ENCODE results near the gene SLC25A53.
"Not testable (repeated sequence)": the region's sequence is repeated elsewhere in the genome, so short reads cannot be mapped to it uniquely, and the experiment has no call there.

SLC25A53 gene

GRCh38 chrX:104117759-104118158, 39.0 kb downstream of the SLC25A53 start:
- no peak for TF ChIP-seq CTCF (IDR thresholded peaks at IDR 0.05; ENCODE audit: extremely low read depth, insufficient read depth, missing control alignments)
- in situ Hi-C loops (cut with MboI; ENCODE audit: low pct_unique_long_range_greater_than_20kb, low sequenced_read_pairs, unreplicated experiment), result loop anchor here (25.0 kb wide), 1 partner anchor 280 kb away; the partner anchor contains the start of gene RAB9B
- no peak for DNase-seq (ENCODE audit: low spot score)

- in situ Hi-C loops (cut with MboI; ENCODE audit: low pct_unique_long_range_greater_than_20kb, low sequenced_read_pairs, unreplicated experiment), result loop anchor here (25.0 kb wide), 1 partner anchor 276 kb away; the partner anchor contains the start of gene RAB9B
- TF ChIP-seq CTCF (IDR thresholded peaks at IDR 0.05; ENCODE audit: extremely low read depth, insufficient read depth, missing control alignments), result peak; percentile 49
- peak; percentile 49 for DNase-seq (ENCODE audit: low spot score)
Measured at GRCh38 chrX:104113222-104113965, 43.4 kb downstream of the SLC25A53 start.

- DNase-seq (ENCODE audit: low spot score), result peak; percentile 78
- in situ Hi-C loops (cut with MboI; ENCODE audit: low pct_unique_long_range_greater_than_20kb, low sequenced_read_pairs, unreplicated experiment), result loop anchor here (25.0 kb wide), 1 partner anchor 275 kb away; the partner anchor contains the start of gene RAB9B
- TF ChIP-seq CTCF (IDR thresholded peaks at IDR 0.05; ENCODE audit: extremely low read depth, insufficient read depth, missing control alignments), result no peak
Measured at GRCh38 chrX:104112326-104112951, 44.4 kb downstream of the SLC25A53 start, which contains the start of gene ZCCHC18. Gene ZCCHC18 (plus strand): TSS chrX:104112523. CDS start chrX:104114112, 1,589 bp downstream.

GRCh38 chrX:104110491-104111240, 46.1 kb downstream of the SLC25A53 start:
- in situ Hi-C loops (cut with MboI; ENCODE audit: low pct_unique_long_range_greater_than_20kb, low sequenced_read_pairs, unreplicated experiment), result loop anchor here (25.0 kb wide), 1 partner anchor 273 kb away; the partner anchor contains the start of gene RAB9B
- not testable (repeated sequence) for DNase-seq (ENCODE audit: low spot score)

GRCh38 chrX:104108955-104109354, 47.9 kb downstream of the SLC25A53 start:
- TF ChIP-seq CTCF (IDR thresholded peaks at IDR 0.05; ENCODE audit: extremely low read depth, insufficient read depth, missing control alignments), result no peak
- no peak for DNase-seq (ENCODE audit: low spot score)
- in situ Hi-C loops (cut with MboI; ENCODE audit: low pct_unique_long_range_greater_than_20kb, low sequenced_read_pairs, unreplicated experiment), result loop anchor here (25.0 kb wide), 1 partner anchor 272 kb away; the partner anchor contains the start of gene RAB9B

- DNase-seq (ENCODE audit: low spot score), result no peak
- in situ Hi-C loops (cut with MboI; ENCODE audit: low pct_unique_long_range_greater_than_20kb, low sequenced_read_pairs, unreplicated experiment), result loop anchor here (25.0 kb wide), 1 partner anchor 268 kb away; the partner anchor contains the start of gene RAB9B
Measured at GRCh38 chrX:104105330-104106262, 51.2 kb downstream of the SLC25A53 start.

More at GRCh38 chrX:104105330-104106262, 51.2 kb downstream of the SLC25A53 start:
- no peak for TF ChIP-seq CTCF (IDR thresholded peaks at IDR 0.05; ENCODE audit: extremely low read depth, insufficient read depth, missing control alignments)
